Measurements from ENCODE around the gene CARD11. TPM values are rescaled to one million over a fixed set of nuclear protein-coding genes. Genes with fewer than 3 reads are reported as not detected.

Gene CARD11
- total RNA-seq, 1 experiment from 2014 or later: 79.2 TPM

DNA sequence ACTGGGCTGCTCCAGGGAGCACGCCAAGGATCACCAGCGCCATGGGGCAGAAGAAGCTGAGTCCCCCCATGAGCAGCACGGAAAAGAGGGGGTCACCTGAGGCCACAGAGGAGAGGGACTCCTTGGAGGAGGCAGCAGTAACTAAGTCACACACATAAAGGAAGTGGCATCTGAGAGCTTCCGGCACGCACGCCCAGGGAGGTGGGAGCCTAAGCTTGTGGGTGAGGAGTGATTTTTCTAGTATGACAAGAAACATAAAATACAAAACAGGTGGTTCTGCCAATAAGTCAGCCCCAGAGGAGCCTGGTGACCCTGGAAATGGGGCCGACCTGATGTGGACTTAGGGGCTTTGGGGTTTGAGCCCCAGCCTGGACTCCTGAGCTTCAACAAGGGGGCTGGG is 60.8 kb downstream of the CARD11 start:
- Mint-ChIP-seq H3K27ac (ENCODE audit: unreplicated experiment) (no peak overlapping the region), H3K9me3 (ENCODE audit: low read depth, unreplicated experiment) (no peaks in the 10 kb centered on the region), H3K36me3 (ENCODE audit: insufficient read depth, unreplicated experiment) (no peaks in the 10 kb centered on the region), H3K4me3 (ENCODE audit: low read depth, unreplicated experiment) (no peak overlapping the region), H3K4me1 (ENCODE audit: low read depth, unreplicated experiment) (no peaks in the 10 kb centered on the region), H3K27me3 (ENCODE audit: unreplicated experiment) (no peaks in the 10 kb centered on the region)
- intact Hi-C loops (cut with micrococcal nuclease; ENCODE audit: unreplicated experiment): no loop called here
- TF ChIP-seq, protein P1, sequence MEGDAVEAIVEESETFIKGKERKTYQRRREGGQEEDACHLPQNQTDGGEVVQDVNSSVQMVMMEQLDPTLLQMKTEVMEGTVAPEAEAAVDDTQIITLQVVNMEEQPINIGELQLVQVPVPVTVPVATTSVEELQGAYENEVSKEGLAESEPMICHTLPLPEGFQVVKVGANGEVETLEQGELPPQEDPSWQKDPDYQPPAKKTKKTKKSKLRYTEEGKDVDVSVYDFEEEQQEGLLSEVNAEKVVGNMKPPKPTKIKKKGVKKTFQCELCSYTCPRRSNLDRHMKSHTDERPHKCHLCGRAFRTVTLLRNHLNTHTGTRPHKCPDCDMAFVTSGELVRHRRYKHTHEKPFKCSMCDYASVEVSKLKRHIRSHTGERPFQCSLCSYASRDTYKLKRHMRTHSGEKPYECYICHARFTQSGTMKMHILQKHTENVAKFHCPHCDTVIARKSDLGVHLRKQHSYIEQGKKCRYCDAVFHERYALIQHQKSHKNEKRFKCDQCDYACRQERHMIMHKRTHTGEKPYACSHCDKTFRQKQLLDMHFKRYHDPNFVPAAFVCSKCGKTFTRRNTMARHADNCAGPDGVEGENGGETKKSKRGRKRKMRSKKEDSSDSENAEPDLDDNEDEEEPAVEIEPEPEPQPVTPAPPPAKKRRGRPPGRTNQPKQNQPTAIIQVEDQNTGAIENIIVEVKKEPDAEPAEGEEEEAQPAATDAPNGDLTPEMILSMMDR (IDR thresholded peaks at IDR 0.05; ENCODE audit: unreplicated experiment): no peak
- CTCF ChIA-PET: interaction anchor here (0.6 to 1.5 kb wide), 3 partner anchors 11 to 455 kb away, joined by 3 read pairs; partner anchors contain the start of gene SDK1
- BruUV-seq (replicated peaks): no TSS peak
- DNase-seq: no peak

DNA sequence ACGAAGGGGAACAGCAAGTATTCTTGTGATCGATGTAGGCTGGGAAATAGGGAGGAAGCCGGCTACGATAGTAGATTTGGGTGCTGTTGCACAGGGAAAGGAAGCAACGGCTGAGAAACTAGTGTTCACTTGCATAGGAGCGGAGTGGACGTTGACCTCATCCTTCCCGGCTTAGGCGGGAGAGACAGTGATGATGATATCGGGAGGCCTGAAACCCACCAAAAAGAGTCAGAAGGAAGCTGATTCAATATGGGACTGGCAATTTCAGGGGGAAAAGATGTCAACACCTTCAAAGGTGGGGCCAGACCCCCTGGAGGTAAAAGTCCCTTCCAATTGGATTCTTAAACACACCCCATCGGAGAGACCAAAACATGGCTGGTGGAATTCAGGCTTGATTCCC is 61.3 kb downstream of the CARD11 start:
- no peak for DNase-seq
- Mint-ChIP-seq H3K36me3 (ENCODE audit: insufficient read depth, unreplicated experiment) (no peaks in the 10 kb centered on the region), H3K4me1 (ENCODE audit: low read depth, unreplicated experiment) (no peaks in the 10 kb centered on the region), H3K4me3 (ENCODE audit: low read depth, unreplicated experiment) (no peak overlapping the region), H3K27ac (ENCODE audit: unreplicated experiment) (no peak overlapping the region), H3K27me3 (ENCODE audit: unreplicated experiment) (no peaks in the 10 kb centered on the region), H3K9me3 (ENCODE audit: low read depth, unreplicated experiment) (no peaks in the 10 kb centered on the region)
- no TSS peak for BruUV-seq (replicated peaks)
- CTCF ChIA-PET: interaction anchor here (0.6 to 0.7 kb wide), 2 partner anchors 20 to 318 kb away, joined by 3 read pairs; partner anchors contain the start of gene SDK1
- intact Hi-C loops (cut with micrococcal nuclease; ENCODE audit: unreplicated experiment): no loop called here
- TF ChIP-seq, protein P1 (IDR thresholded peaks at IDR 0.05; ENCODE audit: unreplicated experiment): no peak

DNA sequence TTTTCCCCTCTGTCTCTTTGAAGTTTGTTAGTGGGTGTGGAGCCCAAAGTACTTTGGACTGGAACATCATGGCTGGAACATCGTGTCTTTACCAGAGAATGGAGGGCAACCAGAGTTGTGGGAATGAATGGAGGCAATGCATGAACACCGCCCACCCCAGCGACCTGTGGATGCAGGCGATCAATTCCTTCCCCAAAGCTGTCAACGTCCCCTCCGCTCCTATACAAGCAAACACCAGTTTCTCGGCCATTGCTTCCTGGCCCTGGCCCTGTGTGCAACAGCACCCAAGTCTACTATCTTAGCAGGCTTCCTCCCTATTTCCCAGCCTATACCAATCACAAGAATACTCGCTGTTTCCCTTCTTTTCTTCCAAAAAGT is 62.6 kb downstream of the CARD11 start:
- Mint-ChIP-seq H3K27me3 (ENCODE audit: unreplicated experiment) (no peaks in the 10 kb centered on the region), H3K4me3 (ENCODE audit: low read depth, unreplicated experiment) (no peak overlapping the region), H3K9me3 (ENCODE audit: low read depth, unreplicated experiment) (no peaks in the 10 kb centered on the region), H3K27ac (ENCODE audit: unreplicated experiment) (no peak overlapping the region), H3K4me1 (ENCODE audit: low read depth, unreplicated experiment) (no peaks in the 10 kb centered on the region), H3K36me3 (ENCODE audit: insufficient read depth, unreplicated experiment) (no peaks in the 10 kb centered on the region)
- no TSS peak for BruUV-seq (replicated peaks)
- intact Hi-C loops (cut with micrococcal nuclease; ENCODE audit: unreplicated experiment): no loop called here
- DNase-seq: no peak
- CTCF ChIA-PET: no interaction called here
- TF ChIP-seq, protein P1 (IDR thresholded peaks at IDR 0.05; ENCODE audit: unreplicated experiment): no peak

DNA sequence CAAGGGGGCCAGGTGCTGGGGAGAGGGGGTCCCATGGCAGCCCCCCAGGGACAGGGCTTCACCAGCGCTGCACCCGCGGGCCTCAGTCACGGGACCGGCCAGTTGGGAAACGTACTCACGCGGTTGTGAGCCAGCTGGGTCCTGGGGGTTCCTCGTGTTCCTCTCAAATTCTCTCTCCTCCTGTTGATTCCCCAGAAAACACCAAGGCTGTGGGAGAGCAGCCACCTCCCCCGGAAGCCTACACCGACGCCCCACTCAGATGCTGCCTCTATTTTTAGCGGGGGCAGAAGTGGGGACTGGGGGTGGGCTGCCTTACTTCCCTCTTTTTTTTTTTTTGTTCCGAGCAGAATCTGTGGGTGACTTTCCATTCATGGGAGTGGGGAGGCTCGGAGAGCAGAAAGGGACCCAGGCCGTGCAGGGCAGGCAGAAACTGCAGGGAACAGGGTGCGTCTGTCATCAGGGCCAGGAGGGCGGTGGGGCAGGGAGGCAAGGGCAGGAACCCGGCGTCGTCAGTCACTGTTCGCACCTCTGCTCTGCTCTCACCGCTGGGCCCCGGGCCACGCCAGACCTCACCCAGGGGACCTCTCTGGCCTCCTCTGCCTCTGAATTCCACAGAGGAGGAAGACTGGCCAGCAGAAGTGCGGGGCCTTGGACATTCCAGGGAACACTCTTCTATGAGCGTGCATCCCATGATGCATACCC is 63.1 kb downstream of the CARD11 start:
- H3K27ac Mint-ChIP-seq (ENCODE audit: unreplicated experiment): no peak overlapping the region
- no peaks in the 10 kb centered on the region for H3K4me1 Mint-ChIP-seq (ENCODE audit: low read depth, unreplicated experiment)
- no TSS peak for BruUV-seq (replicated peaks)
- TF ChIP-seq, protein P1 (IDR thresholded peaks at IDR 0.05; ENCODE audit: unreplicated experiment): no peak
- intact Hi-C loops (cut with micrococcal nuclease; ENCODE audit: unreplicated experiment): no loop called here
- H3K27me3 Mint-ChIP-seq (ENCODE audit: unreplicated experiment): no peaks in the 10 kb centered on the region
- no peak overlapping the region for H3K4me3 Mint-ChIP-seq (ENCODE audit: low read depth, unreplicated experiment)
- no peaks in the 10 kb centered on the region for H3K9me3 Mint-ChIP-seq (ENCODE audit: low read depth, unreplicated experiment)
- CTCF ChIA-PET: interaction anchor here (0.6 kb wide), 1 partner anchor 111 kb away, joined by 3 read pairs; no protein-coding TSS in a partner anchor
- no peaks in the 10 kb centered on the region for H3K36me3 Mint-ChIP-seq (ENCODE audit: insufficient read depth, unreplicated experiment)
- DNase-seq: no peak
